Adrenal gland (tissue), 5 donors: ENCODE measurements around the gene CTAGE4.

Source experiments
- POLR2A ChIP-seq, 2 donors: fragments of 450-650 bp; IDR thresholded peaks; one replicate each; pipeline ENCODE4 v1.6.1; 2017; ENCODE audit warnings: antibody characterized with exemption in 2 of 2, mild to moderate bottlenecking in 2 of 2, moderate library complexity in 1 of 2
- TF ChIP-seq, protein P1 (sequence below), 6 experiments: fragments of 450-650 bp in 4 of 6; fragments of 200-600 bp in 2 of 6; sonication (generic) in 1 of 6; IDR thresholded peaks; 1 replicate in 5 of 6; 2 replicates in 1 of 6; pipeline versions ENCODE4 v1.5.1 to v1.8.0; 2016 to 2021; ENCODE audit warnings: antibody characterized with exemption in 6 of 6, mild to moderate bottlenecking in 2 of 6, moderate library complexity in 1 of 6
- donor health status: DM: no; HTN: no; CAD: no.

DNA sequence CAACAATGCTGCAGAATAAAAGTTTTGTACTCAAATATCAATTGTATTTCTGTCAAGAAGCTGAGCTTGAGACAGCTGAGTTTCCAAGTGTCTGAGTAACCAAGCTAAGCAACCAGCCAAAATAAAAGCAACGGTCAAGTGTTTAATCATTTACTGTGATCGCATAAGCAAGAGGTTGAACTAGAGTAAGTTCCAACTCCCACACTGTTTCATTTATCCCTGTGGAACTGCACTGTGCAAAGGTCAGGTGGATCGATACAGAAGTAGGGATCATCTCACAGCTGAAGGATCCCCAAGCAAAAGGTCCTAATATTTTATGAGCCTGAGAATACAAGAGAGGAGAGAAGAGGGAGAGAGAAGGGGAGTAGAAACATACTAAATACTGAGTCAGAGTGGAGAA is 38.8 kb upstream of the CTAGE4 start:
- no peak for TF ChIP-seq POLR2A (IDR thresholded peaks at IDR 0.05)
- TF ChIP-seq, protein P1, sequence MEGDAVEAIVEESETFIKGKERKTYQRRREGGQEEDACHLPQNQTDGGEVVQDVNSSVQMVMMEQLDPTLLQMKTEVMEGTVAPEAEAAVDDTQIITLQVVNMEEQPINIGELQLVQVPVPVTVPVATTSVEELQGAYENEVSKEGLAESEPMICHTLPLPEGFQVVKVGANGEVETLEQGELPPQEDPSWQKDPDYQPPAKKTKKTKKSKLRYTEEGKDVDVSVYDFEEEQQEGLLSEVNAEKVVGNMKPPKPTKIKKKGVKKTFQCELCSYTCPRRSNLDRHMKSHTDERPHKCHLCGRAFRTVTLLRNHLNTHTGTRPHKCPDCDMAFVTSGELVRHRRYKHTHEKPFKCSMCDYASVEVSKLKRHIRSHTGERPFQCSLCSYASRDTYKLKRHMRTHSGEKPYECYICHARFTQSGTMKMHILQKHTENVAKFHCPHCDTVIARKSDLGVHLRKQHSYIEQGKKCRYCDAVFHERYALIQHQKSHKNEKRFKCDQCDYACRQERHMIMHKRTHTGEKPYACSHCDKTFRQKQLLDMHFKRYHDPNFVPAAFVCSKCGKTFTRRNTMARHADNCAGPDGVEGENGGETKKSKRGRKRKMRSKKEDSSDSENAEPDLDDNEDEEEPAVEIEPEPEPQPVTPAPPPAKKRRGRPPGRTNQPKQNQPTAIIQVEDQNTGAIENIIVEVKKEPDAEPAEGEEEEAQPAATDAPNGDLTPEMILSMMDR (IDR thresholded peaks at IDR 0.05) = no peak
